Measurements from ENCODE around the gene PZP.
"Not testable (repeated sequence)": the region's sequence is repeated elsewhere in the genome, so short reads cannot be mapped to it uniquely, and the experiment has no call there.

The PZP gene

DNA sequence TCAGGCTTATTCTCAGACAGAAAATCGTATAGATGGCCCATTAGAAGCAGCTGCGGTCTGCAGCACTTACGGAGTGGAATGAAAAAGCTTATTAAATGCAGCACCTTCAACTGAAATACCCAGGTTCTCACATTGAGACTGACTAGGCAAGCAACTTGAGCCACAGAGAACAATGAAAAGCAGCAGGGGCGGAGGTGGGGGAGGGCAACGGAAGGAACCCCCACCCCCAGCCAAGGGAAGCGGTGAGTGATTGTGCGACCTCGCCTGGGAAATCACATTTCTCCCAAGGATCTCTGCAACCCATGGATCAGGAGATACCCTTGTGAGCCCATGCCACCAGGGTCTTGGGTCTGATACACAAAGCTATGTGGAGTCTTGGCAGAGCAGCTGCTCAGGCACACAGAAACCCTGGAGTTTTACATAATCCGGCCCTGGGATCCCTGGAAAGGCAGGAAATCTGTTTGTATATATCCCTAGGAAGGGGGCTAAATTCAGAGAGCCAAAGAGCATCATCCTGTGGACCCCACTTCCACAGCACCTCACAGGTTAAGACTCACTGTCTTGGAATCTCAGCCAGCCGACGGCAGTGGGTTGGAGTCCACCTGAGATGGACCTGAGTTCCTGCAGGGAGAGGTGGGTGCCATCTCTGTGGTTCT is 38.1 kb downstream of the PZP start:
- no peak overlapping the region for H3K4me3 ChIP-seq (ENCODE audit: low read depth, low read length)
- no peak for TF ChIP-seq MYC (IDR thresholded peaks at IDR 0.05; ENCODE audit: low read depth, low read length)
- TF ChIP-seq, protein P1, sequence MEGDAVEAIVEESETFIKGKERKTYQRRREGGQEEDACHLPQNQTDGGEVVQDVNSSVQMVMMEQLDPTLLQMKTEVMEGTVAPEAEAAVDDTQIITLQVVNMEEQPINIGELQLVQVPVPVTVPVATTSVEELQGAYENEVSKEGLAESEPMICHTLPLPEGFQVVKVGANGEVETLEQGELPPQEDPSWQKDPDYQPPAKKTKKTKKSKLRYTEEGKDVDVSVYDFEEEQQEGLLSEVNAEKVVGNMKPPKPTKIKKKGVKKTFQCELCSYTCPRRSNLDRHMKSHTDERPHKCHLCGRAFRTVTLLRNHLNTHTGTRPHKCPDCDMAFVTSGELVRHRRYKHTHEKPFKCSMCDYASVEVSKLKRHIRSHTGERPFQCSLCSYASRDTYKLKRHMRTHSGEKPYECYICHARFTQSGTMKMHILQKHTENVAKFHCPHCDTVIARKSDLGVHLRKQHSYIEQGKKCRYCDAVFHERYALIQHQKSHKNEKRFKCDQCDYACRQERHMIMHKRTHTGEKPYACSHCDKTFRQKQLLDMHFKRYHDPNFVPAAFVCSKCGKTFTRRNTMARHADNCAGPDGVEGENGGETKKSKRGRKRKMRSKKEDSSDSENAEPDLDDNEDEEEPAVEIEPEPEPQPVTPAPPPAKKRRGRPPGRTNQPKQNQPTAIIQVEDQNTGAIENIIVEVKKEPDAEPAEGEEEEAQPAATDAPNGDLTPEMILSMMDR (IDR thresholded peaks at IDR 0.05; ENCODE audit: low read depth, low read length) = no peak
- TF ChIP-seq POLR2A (IDR thresholded peaks at IDR 0.05; ENCODE audit: extremely low read depth, insufficient read length) = no peak
- TF ChIP-seq, protein P2, sequence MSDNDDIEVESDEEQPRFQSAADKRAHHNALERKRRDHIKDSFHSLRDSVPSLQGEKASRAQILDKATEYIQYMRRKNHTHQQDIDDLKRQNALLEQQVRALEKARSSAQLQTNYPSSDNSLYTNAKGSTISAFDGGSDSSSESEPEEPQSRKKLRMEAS (IDR thresholded peaks at IDR 0.05; ENCODE audit: low read depth, low read length) = no peak

DNA sequence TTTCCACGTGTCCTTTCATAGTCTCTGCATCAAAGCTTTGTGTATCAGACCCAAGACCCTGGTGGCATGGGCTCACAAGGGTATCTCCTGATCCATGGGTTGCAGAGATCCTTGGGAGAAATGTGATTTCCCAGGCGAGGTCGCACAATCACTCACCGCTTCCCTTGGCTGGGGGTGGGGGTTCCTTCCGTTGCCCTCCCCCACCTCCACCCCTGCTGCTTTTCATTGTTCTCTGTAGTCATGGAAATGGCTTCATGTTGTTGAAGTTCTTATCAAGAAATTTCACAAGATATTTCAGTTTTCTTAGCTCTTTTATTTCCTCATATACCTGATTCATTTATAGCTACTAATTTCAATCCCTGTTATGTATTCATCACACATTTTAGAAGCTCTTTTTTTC is 40.9 kb downstream of the PZP start:
- not testable (repeated sequence) for H3K4me3 ChIP-seq (ENCODE audit: low read depth, low read length); DNase-seq (ENCODE audit: low read depth)

More for the DNA sequence above, 38.1 kb downstream of the PZP start:
- DNase-seq (ENCODE audit: low read depth) = no peak

DNA sequence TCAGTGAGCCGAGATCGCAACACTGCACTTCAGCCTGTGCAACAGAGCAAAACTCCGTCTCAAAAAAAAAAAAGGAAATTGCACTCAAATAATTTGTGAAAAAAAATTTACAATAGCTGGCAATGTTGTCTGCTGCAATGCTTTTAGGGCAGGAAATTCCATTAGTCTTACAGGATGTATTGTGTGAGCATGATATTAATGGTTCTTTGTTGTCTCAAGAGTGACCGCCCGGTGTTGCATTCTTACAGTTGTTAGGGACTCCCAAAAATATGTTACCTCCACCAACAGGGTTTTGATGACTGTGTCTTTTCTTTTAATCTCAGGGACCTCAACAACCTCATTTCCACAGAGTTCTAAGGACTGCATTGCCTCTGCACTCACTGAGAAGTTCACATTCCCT is 44.8 kb downstream of the PZP start:
- DNase-seq (ENCODE audit: low read depth) = no peak
- H3K4me3 ChIP-seq (ENCODE audit: low read depth, low read length) = no peak overlapping the region
- TF ChIP-seq, protein P1 (IDR thresholded peaks at IDR 0.05; ENCODE audit: low read depth, low read length) = no peak
- TF ChIP-seq POLR2A (IDR thresholded peaks at IDR 0.05; ENCODE audit: extremely low read depth, insufficient read length) = no peak
- no peak for TF ChIP-seq MYC (IDR thresholded peaks at IDR 0.05; ENCODE audit: low read depth, low read length)
- TF ChIP-seq, protein P2 (IDR thresholded peaks at IDR 0.05; ENCODE audit: low read depth, low read length) = no peak

DNA sequence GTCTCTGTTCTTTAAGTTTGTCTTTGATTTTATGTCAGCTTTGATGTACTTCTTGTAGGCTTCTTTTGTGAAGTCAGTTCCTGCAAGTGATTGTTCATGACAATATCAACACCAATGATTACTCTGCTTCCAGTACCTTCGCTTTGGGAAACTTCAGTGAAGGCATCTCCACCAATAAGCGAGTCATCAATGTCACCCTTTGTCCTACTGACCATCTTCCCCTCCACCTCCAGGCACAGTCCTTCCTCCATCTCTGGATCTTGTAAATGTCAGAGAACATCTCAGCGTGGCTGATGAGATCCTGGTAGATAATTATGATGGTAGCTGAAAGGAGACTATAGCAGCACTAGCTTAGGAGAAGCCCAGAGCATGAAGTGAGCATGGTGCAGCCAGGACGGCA is 52.1 kb downstream of the PZP start:
- no peak for DNase-seq (ENCODE audit: low read depth)
- no peak overlapping the region for H3K4me3 ChIP-seq (ENCODE audit: low read depth, low read length)
- TF ChIP-seq POLR2A (IDR thresholded peaks at IDR 0.05; ENCODE audit: extremely low read depth, insufficient read length) (no peak), MYC (IDR thresholded peaks at IDR 0.05; ENCODE audit: low read depth, low read length) (no peak)
- TF ChIP-seq, protein P1 (IDR thresholded peaks at IDR 0.05; ENCODE audit: low read depth, low read length) = no peak
- TF ChIP-seq, protein P2 (IDR thresholded peaks at IDR 0.05; ENCODE audit: low read depth, low read length) = no peak

DNA sequence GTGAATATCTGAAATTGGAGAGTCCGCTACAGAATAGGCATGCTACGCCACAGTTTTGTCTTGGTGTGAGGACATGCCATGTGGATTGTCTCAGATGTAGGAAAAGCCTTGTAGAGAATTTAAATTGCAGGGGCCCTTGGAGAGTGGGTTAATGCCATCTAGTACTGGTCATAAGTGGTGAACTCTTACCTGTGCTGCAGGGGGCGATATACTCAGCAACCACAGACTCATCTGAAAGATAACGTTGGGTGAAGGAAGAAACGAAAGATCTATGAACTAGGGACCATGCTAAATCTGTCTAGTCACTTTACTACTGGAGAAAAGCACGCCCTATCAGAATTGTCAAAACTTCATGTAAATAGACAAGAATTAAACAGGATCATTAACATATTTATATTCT is 58.8 kb downstream of the PZP start:
- no peak overlapping the region for H3K4me3 ChIP-seq (ENCODE audit: low read depth, low read length)
- DNase-seq (ENCODE audit: low read depth) = no peak
- TF ChIP-seq, protein P1 (IDR thresholded peaks at IDR 0.05; ENCODE audit: low read depth, low read length) = no peak
- TF ChIP-seq POLR2A (IDR thresholded peaks at IDR 0.05; ENCODE audit: extremely low read depth, insufficient read length) = no peak

DNA sequence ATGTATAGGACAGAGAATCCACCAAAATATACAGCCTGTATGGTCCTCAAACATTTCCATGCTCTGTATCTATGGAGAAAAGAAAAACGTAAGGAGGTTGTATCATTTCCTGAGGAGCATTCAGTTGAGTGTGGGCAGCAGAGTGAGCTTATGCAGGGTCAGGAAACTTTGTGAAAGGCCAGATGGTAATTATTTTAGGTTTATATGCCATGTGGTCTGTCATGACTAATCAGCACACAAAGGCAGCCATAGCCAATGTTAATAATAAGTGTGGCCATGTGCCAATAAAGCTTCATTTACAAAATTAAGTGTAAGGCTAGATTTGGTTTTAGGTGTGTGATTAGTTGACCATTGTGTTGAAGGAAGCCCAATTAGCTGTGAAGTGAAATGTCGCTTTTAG is 59.3 kb downstream of the PZP start:
- TF ChIP-seq MYC (IDR thresholded peaks at IDR 0.05; ENCODE audit: low read depth, low read length) = no peak
- TF ChIP-seq, protein P2 (IDR thresholded peaks at IDR 0.05; ENCODE audit: low read depth, low read length) = no peak
- no peak for TF ChIP-seq POLR2A (IDR thresholded peaks at IDR 0.05; ENCODE audit: extremely low read depth, insufficient read length)
- DNase-seq (ENCODE audit: low read depth) = no peak
- no peak overlapping the region for H3K4me3 ChIP-seq (ENCODE audit: low read depth, low read length)

DNA sequence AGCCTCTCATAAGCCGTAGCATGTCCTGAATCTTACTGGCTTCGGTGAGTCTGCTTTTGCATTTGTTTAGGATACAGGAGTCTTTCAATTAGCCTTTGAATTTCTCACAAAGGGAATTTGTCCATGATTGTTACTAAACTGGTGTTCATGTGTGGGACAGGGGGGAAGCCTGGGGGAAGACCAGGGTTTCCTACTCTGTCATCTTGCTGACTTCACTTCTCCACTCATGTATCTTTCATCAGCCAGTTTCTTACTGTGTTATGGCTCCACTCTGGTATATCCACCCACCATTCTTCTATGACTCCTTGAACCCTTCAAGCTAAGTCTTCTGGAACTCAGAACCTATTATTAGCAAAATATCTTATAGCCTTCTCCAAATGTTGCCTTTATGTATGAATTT is 60.7 kb downstream of the PZP start:
- TF ChIP-seq POLR2A (IDR thresholded peaks at IDR 0.05; ENCODE audit: extremely low read depth, insufficient read length) (no peak), MYC (IDR thresholded peaks at IDR 0.05; ENCODE audit: low read depth, low read length) (no peak)
- TF ChIP-seq, protein P2 (IDR thresholded peaks at IDR 0.05; ENCODE audit: low read depth, low read length) = no peak
- DNase-seq (ENCODE audit: low read depth) = no peak
- no peak overlapping the region for H3K4me3 ChIP-seq (ENCODE audit: low read depth, low read length)
